Measurements from ENCODE around the gene WNT6.

GRCh38 chr2:218837495-218837894 lies 22.1 kb upstream of the WNT6 start:
- TF ChIP-seq, protein P1, sequence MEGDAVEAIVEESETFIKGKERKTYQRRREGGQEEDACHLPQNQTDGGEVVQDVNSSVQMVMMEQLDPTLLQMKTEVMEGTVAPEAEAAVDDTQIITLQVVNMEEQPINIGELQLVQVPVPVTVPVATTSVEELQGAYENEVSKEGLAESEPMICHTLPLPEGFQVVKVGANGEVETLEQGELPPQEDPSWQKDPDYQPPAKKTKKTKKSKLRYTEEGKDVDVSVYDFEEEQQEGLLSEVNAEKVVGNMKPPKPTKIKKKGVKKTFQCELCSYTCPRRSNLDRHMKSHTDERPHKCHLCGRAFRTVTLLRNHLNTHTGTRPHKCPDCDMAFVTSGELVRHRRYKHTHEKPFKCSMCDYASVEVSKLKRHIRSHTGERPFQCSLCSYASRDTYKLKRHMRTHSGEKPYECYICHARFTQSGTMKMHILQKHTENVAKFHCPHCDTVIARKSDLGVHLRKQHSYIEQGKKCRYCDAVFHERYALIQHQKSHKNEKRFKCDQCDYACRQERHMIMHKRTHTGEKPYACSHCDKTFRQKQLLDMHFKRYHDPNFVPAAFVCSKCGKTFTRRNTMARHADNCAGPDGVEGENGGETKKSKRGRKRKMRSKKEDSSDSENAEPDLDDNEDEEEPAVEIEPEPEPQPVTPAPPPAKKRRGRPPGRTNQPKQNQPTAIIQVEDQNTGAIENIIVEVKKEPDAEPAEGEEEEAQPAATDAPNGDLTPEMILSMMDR (IDR thresholded peaks at IDR 0.05 in 2 of 3, conservative IDR thresholded peaks at IDR 0.05 in 1 of 3; ENCODE audit: borderline replicate concordance in 1 of 3, insufficient read depth in 1 of 3, low read depth in 2 of 3, low read length in 2 of 3), result no peak
- no peak for TF ChIP-seq POLR2A (IDR thresholded peaks at IDR 0.05; ENCODE audit: borderline replicate concordance, extremely low read depth, insufficient read depth, insufficient read length)
- TF ChIP-seq RAD21 (IDR thresholded peaks at IDR 0.05; ENCODE audit: low read depth), result no peak
- TF ChIP-seq POLR2AphosphoS5 (IDR thresholded peaks at IDR 0.05; ENCODE audit: low read depth, low read length), result no peak
- no peak for TF ChIP-seq EZH2 (IDR thresholded peaks at IDR 0.05)
- no peak for TF ChIP-seq ELF1 (IDR thresholded peaks at IDR 0.05; ENCODE audit: borderline replicate concordance, low read depth)

Data from HCT116 (cell line).